Liver (tissue), 9 donors: ENCODE results near the gene DCTN5. TPM values are rescaled to one million over a fixed set of nuclear protein-coding genes. Genes with fewer than 3 reads are reported as not detected.

ENCODE experiments used
- DNase-seq: peaks from one replicate; pipeline ENCODE4 v3.0.0-alpha.2; 2017; ENCODE audit warnings: low spot score
- H3K27ac ChIP-seq, 2 donors: one replicate each; pipeline ENCODE4 v1.7.0; 2013; ENCODE audit warnings: inconsistent platforms in 2 of 2, low read length in 2 of 2, control low read depth in 1 of 2, low read depth in 1 of 2, mild to moderate bottlenecking in 1 of 2
- H3K27me3 ChIP-seq, 4 donors: one replicate each; pipeline versions ENCODE4 v1.6.1 to v1.7.0; 2013; ENCODE audit warnings: low read length in 3 of 4, inconsistent platforms in 1 of 4, mild to moderate bottlenecking in 1 of 4, moderate library complexity in 1 of 4; ENCODE audit not compliant: control insufficient read depth in 4 of 4, insufficient read depth in 4 of 4
- H3K36me3 ChIP-seq, 4 donors: one replicate each; pipeline versions ENCODE4 v1.6.1 to v1.7.0; 2013; ENCODE audit warnings: low read length in 3 of 4, mild to moderate bottlenecking in 3 of 4, low read depth in 1 of 4, moderate library complexity in 1 of 4; ENCODE audit not compliant: control insufficient read depth in 4 of 4, insufficient read depth in 3 of 4
- H3K4me1 ChIP-seq, 4 donors: one replicate each; pipeline versions ENCODE4 v1.6.1 to v1.7.0; 2013; ENCODE audit warnings: low read length in 3 of 4, mild to moderate bottlenecking in 3 of 4, moderate library complexity in 1 of 4; ENCODE audit not compliant: control insufficient read depth in 4 of 4, insufficient read depth in 4 of 4
- H3K4me3 ChIP-seq, 3 donors: one replicate each; pipeline versions ENCODE4 v1.6.1 to v1.7.0; 2013; ENCODE audit warnings: low read length in 3 of 3, control low read depth in 1 of 3, low read depth in 1 of 3, mild to moderate bottlenecking in 1 of 3
- H3K9ac ChIP-seq, 2 donors: one replicate each; pipeline ENCODE4 v1.7.0; 2013; ENCODE audit warnings: low read length in 2 of 2, mild to moderate bottlenecking in 2 of 2, moderate library complexity in 2 of 2, control low read depth in 1 of 2, low read depth in 1 of 2
- H3K9me3 ChIP-seq, 4 donors: one replicate each; pipeline versions ENCODE4 v1.6.1 to v1.7.0; 2013; ENCODE audit warnings: low read length in 3 of 4; ENCODE audit not compliant: control insufficient read depth in 4 of 4
- ATF3 ChIP-seq: IDR thresholded peaks from 2 replicates; pipeline ENCODE4 v1.6.1; 2016; ENCODE audit warnings: antibody characterized with exemption
- EGR1 ChIP-seq, 2 donors: IDR thresholded peaks; 2 replicates each; pipeline ENCODE4 v1.6.1; 2016 to 2018; ENCODE audit warnings: antibody characterized with exemption in 2 of 2, low read depth in 2 of 2
- FOXA1 ChIP-seq: IDR thresholded peaks from 2 replicates; pipeline ENCODE4 v1.6.1; 2016; ENCODE audit warnings: antibody characterized with exemption
- FOXA2 ChIP-seq: IDR thresholded peaks from 2 replicates; pipeline ENCODE4 v1.6.1; 2016; ENCODE audit warnings: antibody characterized with exemption
- GABPA ChIP-seq, 2 donors: IDR thresholded peaks in 1 of 2; conservative IDR thresholded peaks in 1 of 2; 2 replicates each; pipeline ENCODE4 v1.6.1; 2016; ENCODE audit warnings: antibody characterized with exemption in 2 of 2, mild to moderate bottlenecking in 1 of 2, moderate library complexity in 1 of 2
- HNF4A ChIP-seq, 2 donors: conservative IDR thresholded peaks; 2 replicates each; pipeline ENCODE4 v1.6.1; 2016; ENCODE audit warnings: antibody characterized with exemption in 2 of 2, mild to moderate bottlenecking in 2 of 2
- HNF4G ChIP-seq: IDR thresholded peaks from 2 replicates; pipeline ENCODE4 v1.6.1; 2016; ENCODE audit warnings: antibody characterized with exemption
- MAX ChIP-seq: IDR thresholded peaks from 2 replicates; pipeline ENCODE4 v1.6.1; 2016; ENCODE audit warnings: antibody characterized with exemption
- NR2F2 ChIP-seq: IDR thresholded peaks from 2 replicates; pipeline ENCODE4 v1.6.1; 2016; ENCODE audit warnings: antibody characterized with exemption
- RAD21 ChIP-seq, 2 donors: IDR thresholded peaks; 2 replicates each; pipeline ENCODE4 v1.6.1; 2016; ENCODE audit warnings: antibody characterized with exemption in 2 of 2, mild to moderate bottlenecking in 2 of 2
- REST ChIP-seq: IDR thresholded peaks from 2 replicates; pipeline ENCODE4 v1.6.1; 2016; ENCODE audit warnings: antibody characterized with exemption, mild to moderate bottlenecking
- RXRA ChIP-seq, 2 donors: IDR thresholded peaks; 2 replicates each; pipeline ENCODE4 v1.6.1; 2017 to 2018; ENCODE audit warnings: antibody characterized with exemption in 2 of 2, mild to moderate bottlenecking in 1 of 2
- SP1 ChIP-seq: IDR thresholded peaks from 2 replicates; pipeline ENCODE4 v1.6.1; 2018; ENCODE audit warnings: antibody characterized with exemption, mild to moderate bottlenecking
- TAF1 ChIP-seq: conservative IDR thresholded peaks from 2 replicates; pipeline ENCODE4 v1.6.1; 2016; ENCODE audit warnings: antibody characterized with exemption, mild to moderate bottlenecking
- YY1 ChIP-seq: IDR thresholded peaks from 2 replicates; pipeline ENCODE4 v1.6.1; 2016; ENCODE audit warnings: antibody characterized with exemption, mild to moderate bottlenecking
- ZBTB33 ChIP-seq: IDR thresholded peaks from 2 replicates; pipeline ENCODE4 v1.6.1; 2016; ENCODE audit warnings: antibody characterized with exemption
- WGBS: extraction: QIAGEN DNeasy Blood & Tissue Kit; methylation state at CpG from one replicate; pipeline ENCODE4 v1.1.7; 2013; 5-methylcytosine and 5-hydroxymethylcytosine counted together
- polyA plus RNA-seq, 2 donors: library from polyadenylated mRNA; stranded (reverse) in 1 of 2; unstranded in 1 of 2; fragments of 200-250 nt in 1 of 2; fragments of >200 nt in 1 of 2; fragmentation: Nextera tagmentation in 1 of 2; extraction: Ambion mirVana in 1 of 2; gene quantifications; one replicate each; pipeline versions ENCODE4 v1.2.1 to v1.2.3, GENCODE V29; 2013 to 2015
- total RNA-seq, 2 donors: library from RNA; depleted of rRNA; stranded (reverse); fragments of >200 nt; gene quantifications; one replicate each; pipeline ENCODE4 v1.2.3, GENCODE V29; 2014
- donor health status: healthy.
- donor health status: healthy.
- donor health status: healthy.
- donor health status: healthy.
- donor health status: healthy.

Gene DCTN5
- total and polyA plus RNA-seq, 4 donors: 8.3 to 20.9 (median 16.0) TPM

- 97% methylated on average over 2 of the region's 2 CpGs for WGBS
- H3K4me1 ChIP-seq: no peaks in the 10 kb centered on the region
- H3K27me3 ChIP-seq: no peaks in the 10 kb centered on the region
- DNase-seq: no peak
- no peak overlapping the region for H3K4me3 ChIP-seq
- peaks cover 21 to 92% (median 75%) of the 10 kb centered on the region in 4 donors for H3K36me3 ChIP-seq
- TF ChIP-seq GABPA (IDR thresholded peaks at IDR 0.05 in 1 of 2, conservative IDR thresholded peaks at IDR 0.05 in 1 of 2): no peak
- no peak for TF ChIP-seq RXRA (IDR thresholded peaks at IDR 0.05)
- no peak for TF ChIP-seq FOXA2
- no peak for TF ChIP-seq RAD21 (IDR thresholded peaks at IDR 0.05)
- TF ChIP-seq ATF3: no peak
- no peak for TF ChIP-seq SP1
- no peak for TF ChIP-seq NR2F2
- no peak for TF ChIP-seq TAF1
- no peak for TF ChIP-seq EGR1 (IDR thresholded peaks at IDR 0.05; ENCODE audit: low read depth in 2 of 2)
- H3K9me3 ChIP-seq: no peaks in the 10 kb centered on the region
- H3K9ac ChIP-seq: no peak overlapping the region
- no peak overlapping the region for H3K27ac ChIP-seq
Measured at GRCh38 chr16:23663918-23664317, 22.7 kb downstream of the DCTN5 start.

GRCh38 chr16:23666571-23667354 is 25.5 kb downstream of the DCTN5 start:
- Histone ChIP-seq H3K36me3 (peaks cover 21 to 86% (median 64%) of the 10 kb centered on the region in 4 donors), H3K27ac (no peak overlapping the region), H3K9ac (no peak overlapping the region), H3K4me1 (no peaks in the 10 kb centered on the region), H3K4me3 (no peak overlapping the region), H3K9me3 (no peaks in the 10 kb centered on the region), H3K27me3 (no peaks in the 10 kb centered on the region)
- 97% methylated on average over 7 of the region's 7 CpGs for WGBS
- DNase-seq: no peak
- no peak for TF ChIP-seq YY1

- TF ChIP-seq GABPA (IDR thresholded peaks at IDR 0.05 in 1 of 2, conservative IDR thresholded peaks at IDR 0.05 in 1 of 2) (no peak), SP1 (no peak)
- Histone ChIP-seq H3K9ac (no peak overlapping the region), H3K27me3 (no peaks in the 10 kb centered on the region), H3K4me1 (no peaks in the 10 kb centered on the region), H3K4me3 (no peak overlapping the region), H3K36me3 (peaks cover 18 to 80% (median 60%) of the 10 kb centered on the region in 4 donors), H3K27ac (no peak overlapping the region), H3K9me3 (no peaks in the 10 kb centered on the region)
- WGBS: 98% methylated on average over 6 of the region's 6 CpGs
- peak; percentile 46 for DNase-seq
Measured at GRCh38 chr16:23667355-23667659, 26.0 kb downstream of the DCTN5 start.

DNA sequence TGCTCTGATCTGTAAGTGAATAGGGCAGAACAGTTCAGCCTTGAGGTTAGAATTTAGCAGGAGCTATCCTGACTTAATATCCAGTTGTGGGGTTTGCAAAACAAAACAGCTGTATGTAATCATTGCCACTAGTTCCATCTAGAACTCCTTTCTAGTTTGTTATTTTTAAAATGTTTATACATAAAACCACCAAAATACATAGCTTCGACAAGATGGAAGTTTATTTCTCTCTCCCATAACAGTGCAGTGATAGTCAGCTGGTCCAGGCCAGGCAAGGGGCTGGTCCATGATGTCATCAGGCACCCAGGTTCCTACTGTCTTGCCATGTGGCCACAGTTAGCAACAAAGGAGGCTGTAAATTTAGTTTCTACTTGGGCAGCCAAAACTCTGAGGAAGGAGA is 27.0 kb downstream of the DCTN5 start:
- DNase-seq: no peak
- Histone ChIP-seq H3K4me1 (no peaks in the 10 kb centered on the region), H3K9me3 (no peaks in the 10 kb centered on the region), H3K9ac (no peak overlapping the region), H3K27me3 (no peaks in the 10 kb centered on the region), H3K27ac (no peak overlapping the region), H3K4me3 (no peak overlapping the region), H3K36me3 (peaks cover 15 to 73% (median 51%) of the 10 kb centered on the region in 4 donors)
- WGBS: 90% methylated on average over 1 of the region's 1 CpG
- TF ChIP-seq MAX: no peak
- no peak for TF ChIP-seq HNF4A (conservative IDR thresholded peaks at IDR 0.05)
- TF ChIP-seq FOXA1: no peak
- TF ChIP-seq SP1: no peak
- no peak for TF ChIP-seq EGR1 (IDR thresholded peaks at IDR 0.05; ENCODE audit: low read depth in 2 of 2)
- TF ChIP-seq ZBTB33: no peak
- TF ChIP-seq RXRA (IDR thresholded peaks at IDR 0.05): no peak
- TF ChIP-seq NR2F2: no peak
- no peak for TF ChIP-seq REST
- no peak for TF ChIP-seq HNF4G
